Liver (tissue), 9 donors: ENCODE measurements around the gene DICER1. TPM values are rescaled to one million over a fixed set of nuclear protein-coding genes. Genes with fewer than 3 reads are reported as not detected.

Source experiments
- DNase-seq: peaks from one replicate; pipeline ENCODE4 v3.0.0-alpha.2; 2017; ENCODE audit warnings: low spot score
- H3K27ac ChIP-seq, 2 donors: one replicate each; pipeline ENCODE4 v1.7.0; 2013; ENCODE audit warnings: inconsistent platforms in 2 of 2, low read length in 2 of 2, control low read depth in 1 of 2, low read depth in 1 of 2, mild to moderate bottlenecking in 1 of 2
- H3K27me3 ChIP-seq, 4 donors: one replicate each; pipeline versions ENCODE4 v1.6.1 to v1.7.0; 2013; ENCODE audit warnings: low read length in 3 of 4, inconsistent platforms in 1 of 4, mild to moderate bottlenecking in 1 of 4, moderate library complexity in 1 of 4; ENCODE audit not compliant: control insufficient read depth in 4 of 4, insufficient read depth in 4 of 4
- H3K36me3 ChIP-seq, 4 donors: one replicate each; pipeline versions ENCODE4 v1.6.1 to v1.7.0; 2013; ENCODE audit warnings: low read length in 3 of 4, mild to moderate bottlenecking in 3 of 4, low read depth in 1 of 4, moderate library complexity in 1 of 4; ENCODE audit not compliant: control insufficient read depth in 4 of 4, insufficient read depth in 3 of 4
- H3K4me1 ChIP-seq, 4 donors: one replicate each; pipeline versions ENCODE4 v1.6.1 to v1.7.0; 2013; ENCODE audit warnings: low read length in 3 of 4, mild to moderate bottlenecking in 3 of 4, moderate library complexity in 1 of 4; ENCODE audit not compliant: control insufficient read depth in 4 of 4, insufficient read depth in 4 of 4
- H3K4me3 ChIP-seq, 3 donors: one replicate each; pipeline versions ENCODE4 v1.6.1 to v1.7.0; 2013; ENCODE audit warnings: low read length in 3 of 3, control low read depth in 1 of 3, low read depth in 1 of 3, mild to moderate bottlenecking in 1 of 3
- H3K9ac ChIP-seq, 2 donors: one replicate each; pipeline ENCODE4 v1.7.0; 2013; ENCODE audit warnings: low read length in 2 of 2, mild to moderate bottlenecking in 2 of 2, moderate library complexity in 2 of 2, control low read depth in 1 of 2, low read depth in 1 of 2
- H3K9me3 ChIP-seq, 4 donors: one replicate each; pipeline versions ENCODE4 v1.6.1 to v1.7.0; 2013; ENCODE audit warnings: low read length in 3 of 4; ENCODE audit not compliant: control insufficient read depth in 4 of 4
- CTCF ChIP-seq: fragments of 150-350 bp; IDR thresholded peaks from 2 replicates; pipeline ENCODE4 v1.5.1; 2017; ENCODE audit warnings: improper control_type of control experiment, low read depth, low read length; ENCODE audit not compliant: missing input control
- FOXA1 ChIP-seq: IDR thresholded peaks from 2 replicates; pipeline ENCODE4 v1.6.1; 2016; ENCODE audit warnings: antibody characterized with exemption
- FOXA2 ChIP-seq: IDR thresholded peaks from 2 replicates; pipeline ENCODE4 v1.6.1; 2016; ENCODE audit warnings: antibody characterized with exemption
- GABPA ChIP-seq, 2 donors: IDR thresholded peaks in 1 of 2; conservative IDR thresholded peaks in 1 of 2; 2 replicates each; pipeline ENCODE4 v1.6.1; 2016; ENCODE audit warnings: antibody characterized with exemption in 2 of 2, mild to moderate bottlenecking in 1 of 2, moderate library complexity in 1 of 2
- HNF4A ChIP-seq, 2 donors: conservative IDR thresholded peaks; 2 replicates each; pipeline ENCODE4 v1.6.1; 2016; ENCODE audit warnings: antibody characterized with exemption in 2 of 2, mild to moderate bottlenecking in 2 of 2
- MAX ChIP-seq: IDR thresholded peaks from 2 replicates; pipeline ENCODE4 v1.6.1; 2016; ENCODE audit warnings: antibody characterized with exemption
- RAD21 ChIP-seq, 2 donors: IDR thresholded peaks; 2 replicates each; pipeline ENCODE4 v1.6.1; 2016; ENCODE audit warnings: antibody characterized with exemption in 2 of 2, mild to moderate bottlenecking in 2 of 2
- REST ChIP-seq: IDR thresholded peaks from 2 replicates; pipeline ENCODE4 v1.6.1; 2016; ENCODE audit warnings: antibody characterized with exemption, mild to moderate bottlenecking
- RXRA ChIP-seq, 2 donors: IDR thresholded peaks; 2 replicates each; pipeline ENCODE4 v1.6.1; 2017 to 2018; ENCODE audit warnings: antibody characterized with exemption in 2 of 2, mild to moderate bottlenecking in 1 of 2
- SP1 ChIP-seq: IDR thresholded peaks from 2 replicates; pipeline ENCODE4 v1.6.1; 2018; ENCODE audit warnings: antibody characterized with exemption, mild to moderate bottlenecking
- TAF1 ChIP-seq: conservative IDR thresholded peaks from 2 replicates; pipeline ENCODE4 v1.6.1; 2016; ENCODE audit warnings: antibody characterized with exemption, mild to moderate bottlenecking
- YY1 ChIP-seq: IDR thresholded peaks from 2 replicates; pipeline ENCODE4 v1.6.1; 2016; ENCODE audit warnings: antibody characterized with exemption, mild to moderate bottlenecking
- ZBTB33 ChIP-seq: IDR thresholded peaks from 2 replicates; pipeline ENCODE4 v1.6.1; 2016; ENCODE audit warnings: antibody characterized with exemption
- WGBS: extraction: QIAGEN DNeasy Blood & Tissue Kit; methylation state at CpG from one replicate; pipeline ENCODE4 v1.1.7; 2013; 5-methylcytosine and 5-hydroxymethylcytosine counted together
- polyA plus RNA-seq, 2 donors: library from polyadenylated mRNA; stranded (reverse) in 1 of 2; unstranded in 1 of 2; fragments of 200-250 nt in 1 of 2; fragments of >200 nt in 1 of 2; fragmentation: Nextera tagmentation in 1 of 2; extraction: Ambion mirVana in 1 of 2; gene quantifications; one replicate each; pipeline versions ENCODE4 v1.2.1 to v1.2.3, GENCODE V29; 2013 to 2015
- total RNA-seq, 2 donors: library from RNA; depleted of rRNA; stranded (reverse); fragments of >200 nt; gene quantifications; one replicate each; pipeline ENCODE4 v1.2.3, GENCODE V29; 2014
- donor health status: healthy.
- donor health status: healthy.
- donor health status: healthy.
- donor health status: healthy.
- donor health status: healthy.

Gene DICER1
- total and polyA plus RNA-seq, 4 donors: 7.5 to 43.6 (median 20.3) TPM

GRCh38 chr14:95184413-95184790 lies 27.1 kb upstream of the DICER1 start:
- Histone ChIP-seq H3K9me3 (no peaks in the 10 kb centered on the region), H3K27me3 (no peaks in the 10 kb centered on the region), H3K9ac (peak overlapping the region in 1 of 2 donors; percentile 65), H3K4me3 (no peak overlapping the region), H3K4me1 (peaks cover 14 to 57% (median 51%) of the 10 kb centered on the region in 4 donors), H3K36me3 (no peaks in the 10 kb centered on the region), H3K27ac (peak overlapping the region; percentile 71 to 92)
- WGBS: 20% methylated on average over 2 of the region's 2 CpGs
- no peak for TF ChIP-seq TAF1
- DNase-seq: no peak

GRCh38 chr14:95183532-95184412 lies 26.4 kb upstream of the DICER1 start:
- Histone ChIP-seq H3K9me3 (no peaks in the 10 kb centered on the region), H3K4me3 (no peak overlapping the region), H3K9ac (peak overlapping the region in 1 of 2 donors; percentile 65)

More at GRCh38 chr14:95183532-95184412, 26.4 kb upstream of the DICER1 start:
- TF ChIP-seq REST: no peak
- TF ChIP-seq SP1: peak; percentile 43
- peak; percentile 94 for TF ChIP-seq YY1
- TF ChIP-seq RAD21 (IDR thresholded peaks at IDR 0.05): peak in 1 of 2 donors; percentile 39
- peak; percentile 51 for TF ChIP-seq FOXA2
- no peak for TF ChIP-seq GABPA (IDR thresholded peaks at IDR 0.05 in 1 of 2, conservative IDR thresholded peaks at IDR 0.05 in 1 of 2)
- TF ChIP-seq CTCF: no peak
- peak; percentile 27 to 42 for TF ChIP-seq HNF4A (conservative IDR thresholded peaks at IDR 0.05)
- TF ChIP-seq ZBTB33: no peak
- no peak for TF ChIP-seq MAX
- peak; percentile 63 to 74 for TF ChIP-seq RXRA (IDR thresholded peaks at IDR 0.05)
- TF ChIP-seq FOXA1: no peak
- Histone ChIP-seq H3K36me3 (no peaks in the 10 kb centered on the region), H3K4me1 (peaks cover 14 to 57% (median 51%) of the 10 kb centered on the region in 4 donors), H3K27me3 (no peaks in the 10 kb centered on the region), H3K27ac (peak overlapping the region; percentile 71 to 92)
- WGBS: 35% methylated on average over 6 of the region's 6 CpGs
- no peak for DNase-seq
